C4-2B (cell line): ENCODE data around the gene DDX5.
"Not testable (repeated sequence)": the region's sequence is repeated elsewhere in the genome, so short reads cannot be mapped to it uniquely, and the experiment has no call there.

ENCODE experiments used
- H3K27ac ChIP-seq: fragments of 450-650 bp; 2 replicates; pipeline ENCODE4 v1.5.1; 2017
- ZFX ChIP-seq: fragments of 450-650 bp; IDR thresholded peaks from 2 replicates; pipeline ENCODE4 v1.6.1; 2017
- TF ChIP-seq, protein P1 (sequence below): fragments of 450-650 bp; conservative IDR thresholded peaks from 2 replicates; pipeline ENCODE4 v1.5.1; 2017; ENCODE audit warnings: mild to moderate bottlenecking

DDX5 gene

DNA sequence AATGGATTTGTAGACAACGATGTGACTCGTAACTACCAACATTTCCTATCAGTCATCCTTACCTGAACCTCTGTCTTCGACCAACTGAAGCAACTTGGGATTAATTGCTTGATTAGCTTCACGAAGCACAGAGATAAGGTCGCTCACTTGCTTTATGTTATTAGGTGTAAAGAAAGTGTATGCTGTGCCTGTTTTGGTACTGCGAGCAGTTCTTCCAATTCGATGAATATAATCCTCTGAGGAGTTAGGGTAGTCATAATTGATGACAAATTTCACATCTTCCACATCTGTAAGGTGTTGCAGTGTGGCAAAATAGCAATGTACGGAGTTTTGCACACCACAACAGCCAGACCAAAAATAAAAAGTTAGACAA is 5.6 kb downstream of the DDX5 start:
- no peak overlapping the region for H3K27ac ChIP-seq
- TF ChIP-seq ZFX = no peak
- TF ChIP-seq, protein P1, sequence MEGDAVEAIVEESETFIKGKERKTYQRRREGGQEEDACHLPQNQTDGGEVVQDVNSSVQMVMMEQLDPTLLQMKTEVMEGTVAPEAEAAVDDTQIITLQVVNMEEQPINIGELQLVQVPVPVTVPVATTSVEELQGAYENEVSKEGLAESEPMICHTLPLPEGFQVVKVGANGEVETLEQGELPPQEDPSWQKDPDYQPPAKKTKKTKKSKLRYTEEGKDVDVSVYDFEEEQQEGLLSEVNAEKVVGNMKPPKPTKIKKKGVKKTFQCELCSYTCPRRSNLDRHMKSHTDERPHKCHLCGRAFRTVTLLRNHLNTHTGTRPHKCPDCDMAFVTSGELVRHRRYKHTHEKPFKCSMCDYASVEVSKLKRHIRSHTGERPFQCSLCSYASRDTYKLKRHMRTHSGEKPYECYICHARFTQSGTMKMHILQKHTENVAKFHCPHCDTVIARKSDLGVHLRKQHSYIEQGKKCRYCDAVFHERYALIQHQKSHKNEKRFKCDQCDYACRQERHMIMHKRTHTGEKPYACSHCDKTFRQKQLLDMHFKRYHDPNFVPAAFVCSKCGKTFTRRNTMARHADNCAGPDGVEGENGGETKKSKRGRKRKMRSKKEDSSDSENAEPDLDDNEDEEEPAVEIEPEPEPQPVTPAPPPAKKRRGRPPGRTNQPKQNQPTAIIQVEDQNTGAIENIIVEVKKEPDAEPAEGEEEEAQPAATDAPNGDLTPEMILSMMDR = no peak

DNA sequence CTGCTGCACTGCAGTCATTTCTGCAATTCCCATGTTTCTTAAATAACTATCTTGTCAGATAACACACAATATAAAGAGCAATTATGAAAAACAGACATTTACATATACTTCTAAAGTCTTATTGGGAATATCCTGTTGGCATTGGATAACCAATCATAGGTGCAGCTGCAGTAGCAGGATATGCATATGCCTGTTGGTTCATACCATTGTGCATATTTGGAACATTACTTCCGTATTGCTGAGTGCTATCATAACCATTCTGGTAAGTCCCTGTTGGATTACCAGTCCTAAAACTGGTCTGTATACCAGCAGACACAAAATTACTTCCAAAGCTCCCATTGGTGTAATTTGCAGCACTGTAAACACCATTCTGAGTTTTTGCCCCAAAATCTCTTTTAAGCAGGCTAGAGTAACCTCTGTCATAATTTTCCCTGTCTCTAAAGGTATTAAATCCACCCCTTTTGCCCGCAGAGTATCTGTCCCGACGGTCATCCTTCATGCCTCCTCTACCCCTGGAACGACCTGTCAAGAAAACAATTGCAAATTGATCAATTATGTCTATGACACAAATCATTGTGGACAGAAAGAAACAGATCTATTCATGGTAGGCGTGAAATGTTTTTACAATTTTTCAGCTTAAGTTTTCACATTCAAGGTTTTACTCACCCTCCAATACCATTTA is 6.1 kb downstream of the DDX5 start:
- H3K27ac ChIP-seq = no peak overlapping the region
- TF ChIP-seq, protein P1 = no peak
- TF ChIP-seq ZFX = no peak

GRCh38 chr17:64498308-64499203 is 7.5 kb downstream of the DDX5 start:
- TF ChIP-seq ZFX = no peak
- TF ChIP-seq, protein P1 = no peak
- no peak overlapping the region for H3K27ac ChIP-seq

GRCh38 chr17:64497565-64498035 is 8.5 kb downstream of the DDX5 start:
- H3K27ac ChIP-seq = peak overlapping the region; percentile 84
- TF ChIP-seq ZFX = no peak
- TF ChIP-seq, protein P1 = peak; percentile 47

GRCh38 chr17:64496786-64497564 is 9.1 kb downstream of the DDX5 start, which contains the start of gene POLG2:
Gene POLG2, minus strand, starts transcription at chr17:64497054. Its CDS starts 86 bp downstream, at chr17:64496968.
- peak within 1 kb of the TSS; percentile 84 for H3K27ac ChIP-seq
- TF ChIP-seq, protein P1 = peak; percentile 71
- TF ChIP-seq ZFX = peak; percentile 30; the same call in 1 of the 2 replicates

GRCh38 chr17:64496348-64496785 is 9.7 kb downstream of the DDX5 start:
- no peak for TF ChIP-seq ZFX
- TF ChIP-seq, protein P1 = no peak
- H3K27ac ChIP-seq = peak overlapping the region; percentile 84

DNA sequence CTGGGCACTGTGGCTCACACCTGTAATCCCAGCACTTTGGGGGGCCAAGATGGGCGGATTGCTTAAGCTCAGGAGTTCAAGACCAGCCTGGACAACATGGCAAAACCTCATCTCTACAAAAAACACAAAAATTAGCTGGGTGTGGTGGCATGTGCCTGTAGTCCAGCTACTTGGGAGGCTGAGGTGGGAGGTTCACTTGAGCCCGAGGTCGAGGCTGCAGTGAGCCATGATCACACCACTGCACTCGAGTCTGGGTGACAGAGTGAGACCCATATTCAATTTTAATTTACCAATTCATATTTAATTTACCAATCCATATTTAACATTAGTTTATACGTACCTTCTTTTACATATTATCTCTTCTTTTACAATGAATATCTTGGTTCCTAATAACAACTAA is 10.8 kb downstream of the DDX5 start:
- H3K27ac ChIP-seq = not testable (repeated sequence)
